GM06990 (cell line): ENCODE data around the gene PRR5.

Experiments
- DNase-seq: peaks from one replicate; pipeline ENCODE4 v3.0.0-alpha.2; 2011; ENCODE audit not compliant: insufficient read length; ENCODE audit errors: extremely low read depth
- H3K27me3 ChIP-seq: replicated peaks from 2 replicates; pipeline ENCODE4 v1.6.0; 2011; ENCODE audit warnings: low read length; ENCODE audit not compliant: control insufficient read depth, insufficient read depth
- H3K36me3 ChIP-seq: 2 replicates; pipeline ENCODE4 v1.5.1; 2011; ENCODE audit warnings: low read length; ENCODE audit not compliant: control insufficient read depth, insufficient read depth
- H3K4me3 ChIP-seq: replicated peaks from 2 replicates; pipeline ENCODE4 v1.5.1; 2011; ENCODE audit warnings: low read depth, mild to moderate bottlenecking, control low read depth, low read length
- CTCF ChIP-seq: IDR thresholded peaks from 2 replicates; pipeline ENCODE4 v1.5.1; 2011; ENCODE audit warnings: low read length, control low read depth, mild to moderate bottlenecking, inconsistent platforms; ENCODE audit not compliant: insufficient read depth, poor library complexity, severe bottlenecking

PRR5 gene

DNA sequence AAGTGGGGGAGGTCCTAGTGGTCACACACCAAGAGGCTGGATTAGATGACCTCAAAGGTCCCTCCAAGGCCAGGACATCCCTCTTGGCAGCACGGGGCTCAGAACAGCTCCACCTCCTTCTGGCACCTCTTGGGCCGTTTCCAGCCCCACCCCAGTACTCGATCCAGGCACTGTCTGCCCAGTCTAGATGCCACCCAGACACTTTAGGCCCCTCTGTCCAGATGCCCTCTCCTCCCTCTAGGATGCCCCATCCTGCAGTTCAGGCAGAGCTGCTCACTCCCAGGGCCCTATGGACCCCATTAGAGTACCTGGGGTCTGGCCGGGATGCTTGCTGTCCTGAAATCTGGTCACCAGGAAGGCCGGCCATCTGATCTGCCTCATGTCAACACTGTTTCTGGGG, 34.7 kb upstream of the PRR5 start:
- TF ChIP-seq CTCF: no peak
- Histone ChIP-seq H3K4me3 (no peak overlapping the region), H3K27me3 (peaks cover 3% of the 10 kb centered on the region), H3K36me3 (no peaks in the 10 kb centered on the region)
- DNase-seq: no peak

DNA sequence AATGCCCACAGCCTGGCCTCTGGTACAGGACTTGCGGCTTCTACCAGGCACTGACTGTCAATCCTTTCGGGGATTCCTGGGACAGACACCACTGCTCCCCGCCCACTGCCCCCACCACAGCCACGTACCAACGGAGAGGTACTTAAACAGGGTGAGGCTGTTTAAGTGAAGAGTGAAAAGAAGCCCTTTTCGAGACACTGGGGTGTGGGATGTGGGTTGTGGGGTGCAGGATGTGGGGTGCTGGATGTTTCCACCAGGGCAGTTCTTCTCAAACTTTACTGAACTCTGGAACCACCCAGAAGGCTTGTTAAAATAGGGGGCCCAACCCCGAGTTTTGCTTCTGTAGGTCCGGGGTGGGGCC, 34.2 kb upstream of the PRR5 start:
- H3K4me3 ChIP-seq: no peak overlapping the region
- no peak for TF ChIP-seq CTCF
- no peak for DNase-seq
- peaks cover 3% of the 10 kb centered on the region for H3K27me3 ChIP-seq
- H3K36me3 ChIP-seq: no peaks in the 10 kb centered on the region

DNA sequence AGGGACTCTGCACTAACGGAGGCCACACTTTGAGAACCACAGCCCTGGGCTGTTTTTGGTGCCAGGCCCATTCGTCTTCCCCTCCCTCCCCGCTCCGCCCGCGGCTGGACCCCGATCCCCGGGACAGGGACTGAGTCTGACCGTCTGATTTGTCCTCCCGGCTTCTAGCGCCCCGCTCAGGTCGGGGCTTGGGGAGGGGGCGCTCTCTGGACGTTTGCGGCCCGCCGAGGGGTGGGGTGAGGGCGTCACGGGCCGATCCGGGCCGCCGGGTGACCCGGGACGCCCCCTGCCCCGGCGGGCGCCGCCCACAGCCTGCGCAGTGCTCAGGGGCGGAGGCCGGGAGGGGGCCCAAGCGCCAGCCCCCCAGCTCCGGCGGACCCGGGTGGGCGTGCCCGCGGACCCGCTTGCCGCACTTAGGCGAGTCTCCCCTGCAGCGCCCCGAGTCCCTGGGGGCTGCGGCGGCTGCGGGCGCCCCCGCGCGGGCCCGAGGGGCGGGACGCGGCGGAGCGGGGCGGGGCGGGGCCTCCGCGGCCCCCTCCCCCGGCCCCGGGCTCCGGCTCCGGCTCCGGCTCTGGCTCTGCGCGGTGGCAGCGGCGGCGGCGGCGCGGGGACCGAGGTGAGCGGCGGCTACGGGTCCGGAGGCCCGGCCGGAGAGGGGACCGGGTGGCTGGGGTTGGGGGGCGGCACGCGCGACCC, 33.7 kb upstream of the PRR5 start:
- no peak for DNase-seq

DNA sequence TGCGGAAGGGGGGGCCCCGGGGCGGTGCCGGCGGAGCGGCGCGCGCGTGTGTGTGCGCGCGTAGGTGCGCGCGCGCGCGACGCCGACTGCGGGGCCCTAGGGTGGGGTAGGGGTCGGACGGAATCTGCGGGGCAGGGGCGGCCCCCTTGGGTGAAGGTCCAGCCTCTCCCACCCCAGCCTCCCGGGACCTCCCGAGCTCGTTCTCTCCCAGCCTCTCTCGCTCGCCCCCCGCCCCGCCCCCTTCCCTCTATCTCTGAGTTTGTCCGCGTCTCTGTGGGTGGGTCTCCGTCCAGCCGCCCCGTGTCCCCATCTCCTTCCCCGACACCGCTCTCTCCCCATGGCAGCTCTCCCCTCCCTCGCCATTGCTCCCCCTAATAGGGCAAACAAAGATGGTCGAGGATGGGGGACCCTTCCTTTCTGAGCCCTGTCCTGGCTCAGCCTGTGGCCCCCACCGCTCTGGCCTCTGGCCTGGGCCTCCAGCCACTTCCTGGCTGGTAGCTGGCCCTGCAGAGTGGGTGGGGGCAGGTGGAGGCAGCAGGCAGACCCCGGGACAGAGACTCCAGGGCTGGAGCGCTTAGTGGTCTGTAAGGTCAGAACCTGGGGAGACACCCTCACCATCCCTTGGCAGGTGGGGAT, 33.0 kb upstream of the PRR5 start:
- Histone ChIP-seq H3K27me3 (peaks cover 4% of the 10 kb centered on the region), H3K36me3 (no peaks in the 10 kb centered on the region), H3K4me3 (peak overlapping the region; percentile 27)
- no peak for DNase-seq
- no peak for TF ChIP-seq CTCF

More for the DNA sequence above, 33.7 kb upstream of the PRR5 start:
- H3K36me3 ChIP-seq: no peaks in the 10 kb centered on the region
- H3K4me3 ChIP-seq: no peak overlapping the region; the same call in 1 of the 2 replicates
- no peak for TF ChIP-seq CTCF
- peaks cover 4% of the 10 kb centered on the region for H3K27me3 ChIP-seq

DNA sequence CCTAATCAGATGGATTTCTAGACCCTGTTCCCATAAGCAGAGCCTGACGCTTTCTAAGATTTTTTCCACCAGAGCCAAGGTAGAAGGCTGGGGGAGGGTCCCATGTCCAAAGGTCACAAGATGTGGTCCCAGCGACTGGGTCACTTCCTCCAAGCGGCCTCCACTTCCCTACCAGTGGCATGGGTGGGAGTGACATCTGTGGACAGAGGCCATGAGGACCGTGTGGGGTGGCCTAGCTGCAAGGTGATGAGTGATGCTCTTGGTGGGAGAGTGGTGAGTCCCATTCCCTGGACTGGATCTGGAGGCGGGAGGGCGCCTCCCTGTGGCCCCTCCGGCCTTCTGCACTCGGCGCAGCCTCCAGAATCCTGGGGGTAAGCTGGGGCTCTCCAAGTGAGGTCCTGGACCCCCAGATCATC, 32.4 kb upstream of the PRR5 start:
- Histone ChIP-seq H3K27me3 (peaks cover 4% of the 10 kb centered on the region), H3K4me3 (no peak overlapping the region), H3K36me3 (no peaks in the 10 kb centered on the region)
- TF ChIP-seq CTCF: peak; percentile 19
- DNase-seq: no peak
